ENCODE results near the gene IL17C. TPM values are rescaled to one million over a fixed set of nuclear protein-coding genes. Genes with fewer than 3 reads are reported as not detected.

IL17C gene
- total RNA-seq, 1 donor from 2014 or later = not detected

- Mint-ChIP-seq H3K9me3 (ENCODE audit: unreplicated experiment) (no peaks in the 10 kb centered on the region), H3K27ac (ENCODE audit: unreplicated experiment) (no peak overlapping the region), H3K27me3 (ENCODE audit: unreplicated experiment) (no peaks in the 10 kb centered on the region), H3K4me1 (ENCODE audit: unreplicated experiment) (peaks cover 16% of the 10 kb centered on the region), H3K4me3 (ENCODE audit: unreplicated experiment) (no peak overlapping the region), H3K36me3 (ENCODE audit: unreplicated experiment) (peaks cover 5% of the 10 kb centered on the region)
- TF ChIP-seq, protein P1, sequence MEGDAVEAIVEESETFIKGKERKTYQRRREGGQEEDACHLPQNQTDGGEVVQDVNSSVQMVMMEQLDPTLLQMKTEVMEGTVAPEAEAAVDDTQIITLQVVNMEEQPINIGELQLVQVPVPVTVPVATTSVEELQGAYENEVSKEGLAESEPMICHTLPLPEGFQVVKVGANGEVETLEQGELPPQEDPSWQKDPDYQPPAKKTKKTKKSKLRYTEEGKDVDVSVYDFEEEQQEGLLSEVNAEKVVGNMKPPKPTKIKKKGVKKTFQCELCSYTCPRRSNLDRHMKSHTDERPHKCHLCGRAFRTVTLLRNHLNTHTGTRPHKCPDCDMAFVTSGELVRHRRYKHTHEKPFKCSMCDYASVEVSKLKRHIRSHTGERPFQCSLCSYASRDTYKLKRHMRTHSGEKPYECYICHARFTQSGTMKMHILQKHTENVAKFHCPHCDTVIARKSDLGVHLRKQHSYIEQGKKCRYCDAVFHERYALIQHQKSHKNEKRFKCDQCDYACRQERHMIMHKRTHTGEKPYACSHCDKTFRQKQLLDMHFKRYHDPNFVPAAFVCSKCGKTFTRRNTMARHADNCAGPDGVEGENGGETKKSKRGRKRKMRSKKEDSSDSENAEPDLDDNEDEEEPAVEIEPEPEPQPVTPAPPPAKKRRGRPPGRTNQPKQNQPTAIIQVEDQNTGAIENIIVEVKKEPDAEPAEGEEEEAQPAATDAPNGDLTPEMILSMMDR (IDR thresholded peaks at IDR 0.05) = no peak
- DNase-seq (ENCODE audit: extremely low spot score, unreplicated experiment) = no peak
Observed at GRCh38 chr16:88659160-88659559, 20.8 kb downstream of the IL17C start.

DNA sequence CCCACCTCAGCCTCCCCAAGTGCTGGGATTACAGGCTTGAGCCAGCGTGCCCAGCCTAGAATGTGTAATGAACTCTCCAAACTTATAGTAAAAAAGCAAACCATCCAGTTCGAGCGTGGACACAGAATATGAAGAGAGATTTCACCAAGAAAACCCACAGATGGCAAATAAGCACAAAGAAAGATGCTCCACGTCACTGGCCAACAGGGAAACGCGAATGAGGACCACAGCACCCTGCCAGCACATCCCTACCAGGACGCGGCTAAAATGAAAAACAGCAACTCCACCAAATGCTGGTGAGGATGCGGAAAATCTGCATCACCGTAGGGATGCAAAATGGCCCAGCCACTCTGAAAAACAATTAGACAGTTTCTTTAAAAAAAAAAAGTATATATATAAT lies 23.1 kb downstream of the IL17C start:
- Mint-ChIP-seq H3K27me3 (ENCODE audit: unreplicated experiment) (no peaks in the 10 kb centered on the region), H3K36me3 (ENCODE audit: unreplicated experiment) (no peaks in the 10 kb centered on the region), H3K4me1 (ENCODE audit: unreplicated experiment) (peaks cover 16% of the 10 kb centered on the region), H3K4me3 (ENCODE audit: unreplicated experiment) (peak overlapping the region; percentile 5), H3K9me3 (ENCODE audit: unreplicated experiment) (no peaks in the 10 kb centered on the region), H3K27ac (ENCODE audit: unreplicated experiment) (no peak overlapping the region)
- DNase-seq (ENCODE audit: extremely low spot score, unreplicated experiment) = no peak
- TF ChIP-seq, protein P1 (IDR thresholded peaks at IDR 0.05) = no peak

GRCh38 chr16:88662222-88662842 lies 24.0 kb downstream of the IL17C start:
- H3K27me3 Mint-ChIP-seq (ENCODE audit: unreplicated experiment) = no peaks in the 10 kb centered on the region
- peak overlapping the region; percentile 81 for H3K27ac Mint-ChIP-seq (ENCODE audit: unreplicated experiment)
- H3K36me3 Mint-ChIP-seq (ENCODE audit: unreplicated experiment) = no peaks in the 10 kb centered on the region
- H3K4me3 Mint-ChIP-seq (ENCODE audit: unreplicated experiment) = peak overlapping the region; percentile 86
- no peak for DNase-seq (ENCODE audit: extremely low spot score, unreplicated experiment)
- no peaks in the 10 kb centered on the region for H3K9me3 Mint-ChIP-seq (ENCODE audit: unreplicated experiment)
- peaks cover 16% of the 10 kb centered on the region for H3K4me1 Mint-ChIP-seq (ENCODE audit: unreplicated experiment)
- TF ChIP-seq, protein P1 (IDR thresholded peaks at IDR 0.05) = no peak

DNA sequence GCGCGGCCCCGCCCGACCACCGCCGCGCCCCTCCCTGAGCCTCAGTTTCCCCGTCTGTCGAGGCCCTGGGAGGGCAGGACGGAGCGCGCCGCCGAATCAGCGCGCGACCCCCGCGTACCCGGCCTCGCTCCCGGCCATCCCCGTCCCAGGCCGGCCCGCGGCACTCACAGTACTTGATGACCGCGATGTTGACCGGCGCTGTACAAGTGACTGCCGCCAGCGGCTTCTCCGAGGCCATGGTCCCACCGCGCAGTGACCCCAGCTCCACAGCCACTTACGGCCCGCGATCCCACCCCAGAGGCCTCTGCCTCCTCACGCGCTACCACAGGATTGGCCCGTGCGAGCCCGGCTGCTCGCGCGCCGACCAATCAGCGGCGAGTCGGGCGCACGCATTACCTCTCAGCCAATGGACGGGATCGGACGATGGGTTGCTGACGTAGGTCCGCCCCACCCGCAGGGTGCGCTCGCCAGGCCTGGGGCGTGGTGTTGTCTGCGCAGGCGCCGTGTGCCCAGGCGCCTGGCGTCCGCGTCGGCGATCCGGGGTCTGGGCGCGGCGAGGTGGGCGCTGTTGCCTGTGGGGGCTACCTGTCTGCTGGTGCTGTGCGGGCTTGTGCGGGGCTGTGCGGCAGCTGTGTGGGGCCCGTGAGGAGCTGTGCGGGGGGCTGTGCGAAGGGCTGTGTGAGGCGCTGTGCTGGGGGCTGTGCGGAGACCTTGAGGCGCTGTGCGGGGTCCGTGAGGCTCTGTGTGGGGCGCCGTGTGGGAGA lies 24.7 kb downstream of the IL17C start, which contains the start of gene MVD:
TSS of gene MVD (minus strand) at position 249 of the 764 bp plus-strand sequence. CDS start at position 238, 11 bp downstream.
- H3K27me3 Mint-ChIP-seq (ENCODE audit: unreplicated experiment) = no peaks in the 10 kb centered on the region
- H3K4me3 Mint-ChIP-seq (ENCODE audit: unreplicated experiment) = peak within 1 kb of the TSS; percentile 86
- peaks cover 16% of the 10 kb centered on the region for H3K4me1 Mint-ChIP-seq (ENCODE audit: unreplicated experiment)
- DNase-seq (ENCODE audit: extremely low spot score, unreplicated experiment) = peak; percentile 99
- peak within 1 kb of the TSS; percentile 90 for H3K27ac Mint-ChIP-seq (ENCODE audit: unreplicated experiment)
- H3K36me3 Mint-ChIP-seq (ENCODE audit: unreplicated experiment) = no peaks in the 10 kb centered on the region
- no peaks in the 10 kb centered on the region for H3K9me3 Mint-ChIP-seq (ENCODE audit: unreplicated experiment)
- TF ChIP-seq, protein P1 (IDR thresholded peaks at IDR 0.05) = no peak

DNA sequence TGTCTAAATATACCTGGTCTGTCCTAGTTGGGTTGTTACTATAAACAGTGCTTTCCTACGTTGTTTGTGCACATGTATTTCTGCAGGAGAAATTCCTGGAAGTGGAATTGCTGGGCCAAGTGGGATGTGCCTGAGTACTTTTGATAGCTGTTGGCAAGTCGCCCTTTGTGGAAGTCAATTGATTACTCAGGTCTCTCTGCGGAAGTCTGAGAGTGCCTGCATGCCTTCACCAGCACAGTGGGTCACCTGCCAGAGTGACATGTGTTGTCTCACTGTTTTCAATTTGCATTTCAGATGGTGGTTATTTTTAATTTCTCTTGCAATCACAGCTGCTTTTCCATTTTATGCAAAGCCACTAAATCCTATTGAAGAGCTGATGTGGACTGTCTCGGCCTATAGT lies 26.8 kb downstream of the IL17C start:
- H3K27me3 Mint-ChIP-seq (ENCODE audit: unreplicated experiment) = no peaks in the 10 kb centered on the region
- peaks cover 18% of the 10 kb centered on the region for H3K4me1 Mint-ChIP-seq (ENCODE audit: unreplicated experiment)
- no peaks in the 10 kb centered on the region for H3K9me3 Mint-ChIP-seq (ENCODE audit: unreplicated experiment)
- H3K36me3 Mint-ChIP-seq (ENCODE audit: unreplicated experiment) = no peaks in the 10 kb centered on the region
- TF ChIP-seq, protein P1 (IDR thresholded peaks at IDR 0.05) = no peak
- H3K27ac Mint-ChIP-seq (ENCODE audit: unreplicated experiment) = no peak overlapping the region
- DNase-seq (ENCODE audit: extremely low spot score, unreplicated experiment) = no peak
- peak overlapping the region; percentile 15 for H3K4me3 Mint-ChIP-seq (ENCODE audit: unreplicated experiment)

All from osteocyte (in vitro differentiated cells).